H1 (cell line): ENCODE results near the gene SLC24A1. TPM values are rescaled to one million over a fixed set of nuclear protein-coding genes. Genes with fewer than 3 reads are reported as not detected.

Source experiments
- CREB1 ChIP-seq: IDR thresholded peaks from 2 replicates; pipeline ENCODE4 v1.6.1; 2012; ENCODE audit warnings: inconsistent platforms
- GABPA ChIP-seq: IDR thresholded peaks from 2 replicates; pipeline ENCODE4 v1.6.1; 2011; ENCODE audit warnings: mild to moderate bottlenecking, low read length, moderate library complexity, borderline replicate concordance; ENCODE audit not compliant: insufficient read depth
- KDM5A ChIP-seq: fragments of 200-600 bp; IDR thresholded peaks from 2 replicates; pipeline ENCODE4 v1.7.1; 2012; ENCODE audit warnings: mild to moderate bottlenecking, low read length, inconsistent platforms, mixed read lengths
- USF2 ChIP-seq: IDR thresholded peaks from 2 replicates; pipeline ENCODE4 v1.6.1; 2011; ENCODE audit warnings: low read length, improper control_type of control experiment
- polyA plus RNA-seq, 7 experiments: library from polyadenylated mRNA; depleted of rRNA in 3 of 7; stranded (reverse) in 5 of 7; unstranded in 2 of 7; fragments of >200 nt in 5 of 7; fragments of 200-250 nt in 2 of 7; gene quantifications; 1 replicate in 5 of 7; 2 replicates in 1 of 7; 4 replicates in 1 of 7; pipeline versions ENCODE4 v1.2.1 to v1.2.3, GENCODE V29; 2011 to 2013; ENCODE audit warnings: missing spikeins in 2 of 7, mixed read lengths in 2 of 7
- total RNA-seq: library from RNA; stranded (reverse); fragmentation: NEBNext Ultra II Directional; extraction: Animal tissue kit (Norgen Biotek cat#: 25700); gene quantifications from 2 replicates; pipeline ENCODE4 v1.2.1, GENCODE V29; 2021
- TF ChIP-seq, protein P1 (sequence below), 3 experiments: IDR thresholded peaks; 1 replicate in 2 of 3; 2 replicates in 1 of 3; pipeline versions ENCODE4 v1.5.1 to v1.6.1; 2011; ENCODE audit warnings: low read length in 3 of 3, mild to moderate bottlenecking in 3 of 3, inconsistent platforms in 2 of 3, low read depth in 1 of 3, moderate library complexity in 1 of 3; ENCODE audit not compliant: insufficient read depth in 1 of 3; ENCODE audit errors: control extremely low read depth in 1 of 3

The SLC24A1 gene
- total and polyA plus RNA-seq, 2 of the 8 experiments (the other 6 are each of a cell fraction or from before 2014, with no cell fraction given) = 4.9 to 6.6 TPM

DNA sequence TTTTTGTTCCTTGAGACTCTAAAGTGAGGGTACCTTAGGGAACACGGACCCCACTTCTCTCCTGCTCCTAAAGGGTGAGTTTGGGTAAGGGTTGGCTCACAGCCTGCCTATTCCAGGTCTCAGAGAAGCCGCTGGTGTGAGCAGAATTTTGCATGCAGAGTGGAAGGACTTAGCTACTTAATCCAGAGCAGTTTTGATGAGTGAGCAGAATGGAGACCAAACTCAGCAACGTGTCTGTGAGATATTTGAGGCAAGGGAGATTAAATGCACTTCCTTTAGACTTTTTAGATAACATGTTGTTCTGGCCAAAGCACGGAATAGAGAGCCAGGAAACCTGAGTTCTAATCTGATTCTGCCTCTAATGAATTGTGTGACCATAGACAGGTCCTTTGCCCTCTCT, 5.1 kb downstream of the SLC24A1 start (continued):
- TF ChIP-seq USF2 (no peak), GABPA (no peak), KDM5A (no peak), CREB1 (no peak)
- TF ChIP-seq, protein P1, sequence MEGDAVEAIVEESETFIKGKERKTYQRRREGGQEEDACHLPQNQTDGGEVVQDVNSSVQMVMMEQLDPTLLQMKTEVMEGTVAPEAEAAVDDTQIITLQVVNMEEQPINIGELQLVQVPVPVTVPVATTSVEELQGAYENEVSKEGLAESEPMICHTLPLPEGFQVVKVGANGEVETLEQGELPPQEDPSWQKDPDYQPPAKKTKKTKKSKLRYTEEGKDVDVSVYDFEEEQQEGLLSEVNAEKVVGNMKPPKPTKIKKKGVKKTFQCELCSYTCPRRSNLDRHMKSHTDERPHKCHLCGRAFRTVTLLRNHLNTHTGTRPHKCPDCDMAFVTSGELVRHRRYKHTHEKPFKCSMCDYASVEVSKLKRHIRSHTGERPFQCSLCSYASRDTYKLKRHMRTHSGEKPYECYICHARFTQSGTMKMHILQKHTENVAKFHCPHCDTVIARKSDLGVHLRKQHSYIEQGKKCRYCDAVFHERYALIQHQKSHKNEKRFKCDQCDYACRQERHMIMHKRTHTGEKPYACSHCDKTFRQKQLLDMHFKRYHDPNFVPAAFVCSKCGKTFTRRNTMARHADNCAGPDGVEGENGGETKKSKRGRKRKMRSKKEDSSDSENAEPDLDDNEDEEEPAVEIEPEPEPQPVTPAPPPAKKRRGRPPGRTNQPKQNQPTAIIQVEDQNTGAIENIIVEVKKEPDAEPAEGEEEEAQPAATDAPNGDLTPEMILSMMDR (IDR thresholded peaks at IDR 0.05; ENCODE audit: control extremely low read depth in 1 of 3, insufficient read depth in 1 of 3, low read depth in 1 of 3, low read length in 3 of 3) = no peak
